Hematopoietic multipotent progenitor cell treated with erythropoietin and hydrocortisone succinate and interleukin-3 and kit ligand, for 15 days (in vitro differentiated cells): ENCODE measurements around the gene LRMDA.

Experiments used
- DNase-seq: peaks from one replicate; pipeline ENCODE4 v3.0.0-alpha.2; 2015; ENCODE audit warnings: low spot score

LRMDA gene

DNA sequence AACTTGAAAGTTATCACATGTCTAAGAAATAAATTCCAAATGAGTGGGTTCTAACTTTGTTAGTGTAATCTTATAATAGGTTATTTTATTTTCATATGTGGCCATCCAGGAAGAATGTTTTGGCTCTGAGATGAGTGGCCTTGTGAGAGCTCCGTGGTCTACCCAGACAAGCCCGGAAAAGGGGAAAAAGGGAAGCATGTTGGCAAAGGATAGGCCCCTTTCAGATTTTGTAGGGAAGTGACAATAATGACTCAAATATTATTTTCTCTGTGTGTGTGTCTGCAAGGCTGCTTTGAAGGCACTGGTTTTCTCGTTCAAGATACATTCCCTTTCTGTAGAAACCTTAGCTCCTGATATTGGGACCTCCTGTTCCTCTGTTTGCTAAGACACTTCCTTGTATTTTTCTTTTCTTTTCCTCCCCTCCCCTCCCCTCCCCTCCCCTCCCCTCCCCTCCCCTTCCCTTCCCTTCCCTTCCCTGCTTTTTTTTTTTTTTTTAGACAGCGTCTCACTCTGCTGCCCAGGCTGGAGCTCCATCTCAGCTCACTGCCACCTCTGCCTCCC lies 240.8 kb downstream of the LRMDA start:
- DNase-seq: no peak

DNA sequence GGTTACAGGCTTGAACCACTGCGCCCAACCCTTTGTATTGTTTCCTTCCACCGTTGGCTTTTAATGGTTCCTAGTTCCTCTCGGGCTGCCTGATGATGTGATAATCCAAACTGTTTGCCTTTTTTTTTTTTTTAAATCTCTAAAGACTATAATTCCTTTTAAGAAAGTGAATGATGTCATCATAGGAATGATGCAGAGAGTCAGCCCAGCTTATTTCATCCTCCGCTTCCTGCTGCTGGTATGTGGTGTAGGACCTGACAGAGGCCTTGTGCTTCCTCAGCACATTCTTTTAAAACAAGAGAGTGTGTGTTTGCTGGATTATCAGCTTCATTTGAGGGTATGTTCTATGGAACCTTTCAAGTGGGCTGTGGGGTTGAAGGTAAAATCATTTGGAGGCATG lies 241.4 kb downstream of the LRMDA start:
- DNase-seq: no peak

GRCh38 chr10:75677541-75677940 lies 246.1 kb downstream of the LRMDA start:
- DNase-seq: no peak

DNA sequence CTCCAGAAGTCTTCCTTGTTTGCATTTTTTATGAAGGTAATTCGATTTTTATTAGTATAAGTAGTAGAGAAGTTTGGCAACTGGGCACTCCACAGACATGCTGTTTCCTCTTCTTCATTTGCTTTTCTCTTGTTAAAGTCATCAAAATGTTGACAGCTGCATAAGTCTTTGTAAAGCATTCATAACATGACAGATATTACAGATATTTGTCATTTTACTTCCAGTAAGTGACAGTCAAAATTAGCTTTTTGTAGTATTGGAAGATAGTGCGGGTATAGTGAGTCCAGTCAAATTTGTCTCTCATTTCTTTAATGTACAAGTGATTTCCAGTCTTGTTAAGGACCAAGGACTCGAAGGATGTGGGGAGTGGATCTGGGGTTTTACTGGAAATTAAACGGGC lies 247.1 kb downstream of the LRMDA start:
- no peak for DNase-seq

DNA sequence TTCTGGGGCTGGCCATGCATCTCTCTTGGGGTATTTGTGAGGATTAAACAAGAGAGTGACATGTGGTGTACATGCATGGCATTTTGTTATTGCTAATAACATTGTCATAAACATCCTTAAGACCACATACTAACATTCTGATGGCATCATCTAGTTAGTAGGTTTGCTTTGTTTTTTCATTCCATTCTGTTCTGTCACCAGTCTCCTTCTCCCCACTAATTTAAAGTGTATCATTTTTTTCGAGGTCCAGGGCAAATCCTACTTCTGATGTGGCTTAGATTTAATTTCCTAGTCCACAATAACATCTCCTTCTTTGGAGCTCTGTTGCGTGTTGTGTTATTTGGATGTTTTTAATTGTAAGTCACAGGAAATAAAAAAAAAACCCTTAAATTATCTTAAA lies 248.1 kb downstream of the LRMDA start:
- DNase-seq: no peak

GRCh38 chr10:75681334-75681733 lies 249.9 kb downstream of the LRMDA start:
- DNase-seq: no peak

- DNase-seq: no peak
Observed at GRCh38 chr10:75682649-75683557, 251.5 kb downstream of the LRMDA start.

DNA sequence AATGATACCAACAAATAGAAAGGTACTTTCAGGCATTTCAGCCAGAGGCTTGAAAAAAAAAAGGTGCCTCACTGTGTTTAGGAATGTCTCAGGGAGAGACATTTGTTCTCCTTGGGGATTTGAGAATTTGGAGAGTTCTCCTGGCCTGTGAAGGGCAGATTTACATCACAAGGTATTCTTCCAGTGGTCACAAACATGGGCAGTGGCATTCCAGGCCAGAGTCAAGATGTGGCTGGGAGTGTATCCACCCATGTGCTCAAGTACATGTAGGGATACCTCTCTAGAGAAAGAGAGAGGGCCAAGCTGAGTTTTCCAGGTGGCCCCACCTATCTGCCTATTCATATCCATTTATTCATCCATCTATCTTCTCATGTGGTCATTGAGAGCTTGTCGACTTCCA lies 253.8 kb downstream of the LRMDA start:
- DNase-seq: no peak

- no peak for DNase-seq
Observed at GRCh38 chr10:75688506-75689300, 257.3 kb downstream of the LRMDA start.

DNA sequence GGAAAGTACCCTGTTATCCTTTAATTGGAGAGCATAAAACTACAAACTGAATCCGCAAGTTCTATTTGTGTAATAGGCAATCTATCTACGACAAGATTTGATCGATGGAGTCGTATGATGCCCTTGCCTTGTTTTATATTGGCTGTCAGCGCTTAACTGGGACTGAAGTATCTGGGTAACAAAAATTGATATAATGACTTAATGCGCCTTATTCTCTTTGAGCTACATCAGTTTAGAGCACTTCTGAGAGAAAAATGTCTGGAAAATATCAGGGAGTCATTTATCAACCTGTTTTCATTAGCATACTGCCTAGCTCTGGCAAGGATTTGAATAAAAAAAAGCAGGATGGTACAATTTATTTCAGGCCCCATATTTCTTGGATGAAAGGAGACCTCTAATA lies 262.1 kb downstream of the LRMDA start:
- no peak for DNase-seq

DNA sequence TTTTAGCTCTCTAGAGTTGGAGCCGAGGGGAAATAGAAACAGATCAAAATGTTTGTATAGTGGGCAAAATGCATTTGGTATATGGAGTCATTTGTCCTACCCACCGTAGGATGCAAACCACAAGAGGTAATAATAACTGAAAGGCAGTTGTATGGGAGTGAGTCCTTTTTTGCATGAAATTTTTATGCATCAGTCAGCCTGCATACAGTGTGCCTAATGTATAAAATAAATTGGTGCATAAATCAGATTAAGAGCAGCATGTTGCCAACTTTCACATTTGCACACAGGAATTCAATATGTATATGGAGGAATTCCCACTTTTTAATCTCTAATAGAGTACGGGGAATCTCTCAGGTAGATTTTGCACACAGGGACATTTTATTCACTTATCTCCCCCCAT lies 262.8 kb downstream of the LRMDA start:
- no peak for DNase-seq

- no peak for DNase-seq
Observed at GRCh38 chr10:75694790-75695189, 263.4 kb downstream of the LRMDA start.

GRCh38 chr10:75695994-75696393 lies 264.6 kb downstream of the LRMDA start:
- DNase-seq: no peak

DNA sequence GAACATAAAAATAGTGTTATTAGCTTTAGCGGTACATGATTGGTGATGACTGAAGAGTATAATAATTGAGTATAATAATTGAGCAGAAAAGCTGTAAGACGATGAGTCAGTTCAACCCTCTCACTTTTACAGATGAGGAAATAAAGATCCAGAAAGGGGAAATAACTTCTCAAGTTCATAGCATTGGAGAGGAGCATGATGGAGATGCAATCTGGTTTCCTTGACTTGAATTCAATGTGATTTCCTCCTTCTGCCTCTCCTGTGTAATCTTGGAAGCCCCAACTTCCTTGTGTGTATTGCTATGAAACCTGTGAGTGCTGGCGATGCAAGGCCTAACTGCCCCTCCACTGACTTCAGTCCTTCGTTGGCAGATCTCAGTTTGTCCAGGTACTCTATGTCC lies 265.1 kb downstream of the LRMDA start:
- no peak for DNase-seq

- no peak for DNase-seq
Observed at GRCh38 chr10:75703191-75703854, 271.9 kb downstream of the LRMDA start.

DNA sequence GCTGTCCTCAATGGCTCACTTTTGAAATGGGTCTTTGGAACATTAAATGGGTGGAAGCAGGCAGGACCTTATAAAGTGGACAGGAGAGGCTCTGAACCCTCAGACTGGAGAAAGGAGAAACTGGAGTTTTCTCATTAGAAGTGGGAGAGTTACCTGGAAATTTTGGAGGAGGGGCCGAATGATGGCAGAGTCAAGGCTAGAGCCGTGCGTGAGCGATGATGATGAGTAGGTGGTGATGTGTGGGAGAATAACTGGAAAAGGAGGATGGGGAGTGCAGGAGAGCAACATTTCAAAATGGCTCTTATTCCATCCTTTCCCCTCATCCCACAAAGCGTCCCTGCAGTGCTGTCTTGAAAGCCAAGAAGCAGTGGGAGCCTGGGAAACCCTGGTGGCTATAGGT lies 274.0 kb downstream of the LRMDA start:
- no peak for DNase-seq

DNA sequence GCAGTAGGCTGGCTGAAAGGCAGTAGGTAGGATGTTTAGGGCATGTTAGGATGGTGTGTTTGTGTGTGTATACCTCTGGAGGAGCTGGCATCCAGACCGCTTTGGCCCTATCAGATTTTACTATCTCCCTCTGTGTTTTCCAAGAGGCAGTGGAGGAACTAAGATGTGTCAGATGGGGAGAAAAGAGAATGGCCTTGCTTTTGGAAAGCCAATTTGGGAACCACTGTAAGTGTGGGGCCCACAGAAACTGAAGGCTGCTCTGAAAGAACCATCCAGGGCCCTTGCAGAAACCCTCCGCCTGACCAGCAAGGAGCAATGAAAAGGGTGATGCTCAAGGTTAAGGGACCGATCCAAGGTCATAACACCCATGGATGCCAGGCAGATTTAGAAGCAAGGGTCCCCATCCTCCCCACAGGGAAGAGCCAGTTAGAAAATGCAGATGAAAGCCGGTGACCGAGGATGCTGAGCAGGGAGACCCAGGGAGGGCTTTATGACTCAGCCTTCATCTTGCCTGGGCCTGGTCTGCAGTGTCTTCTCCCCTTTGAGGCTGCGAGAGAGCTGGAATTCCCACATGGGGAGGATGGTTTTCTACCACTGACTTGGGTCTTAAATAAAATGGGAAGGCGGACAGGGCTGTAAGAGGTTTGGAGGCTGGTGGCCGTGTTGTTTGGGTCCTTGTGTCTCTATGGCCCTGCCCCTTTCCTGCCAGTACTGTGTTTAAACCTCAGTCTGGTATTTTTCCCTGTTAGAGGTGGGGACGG lies 275.8 kb downstream of the LRMDA start:
- no peak for DNase-seq

DNA sequence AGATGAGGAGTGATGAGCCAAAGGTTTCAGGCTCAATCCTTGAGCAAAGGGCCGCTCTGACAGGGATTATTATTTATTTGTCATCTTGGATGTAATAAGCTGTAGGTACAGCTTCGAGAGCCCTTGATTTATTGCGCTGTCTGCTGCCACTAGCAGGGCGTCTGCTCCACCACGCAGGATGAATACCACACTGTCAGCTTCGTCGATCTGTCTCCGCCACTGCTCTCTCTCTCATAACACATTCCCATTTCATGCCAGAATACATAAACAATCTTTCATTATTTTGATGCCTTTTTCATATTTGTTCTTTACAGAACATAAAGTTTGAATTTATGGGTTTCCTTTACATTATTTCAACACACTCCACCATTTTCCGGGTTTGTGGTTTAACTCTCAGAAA lies 276.6 kb downstream of the LRMDA start:
- no peak for DNase-seq

DNA sequence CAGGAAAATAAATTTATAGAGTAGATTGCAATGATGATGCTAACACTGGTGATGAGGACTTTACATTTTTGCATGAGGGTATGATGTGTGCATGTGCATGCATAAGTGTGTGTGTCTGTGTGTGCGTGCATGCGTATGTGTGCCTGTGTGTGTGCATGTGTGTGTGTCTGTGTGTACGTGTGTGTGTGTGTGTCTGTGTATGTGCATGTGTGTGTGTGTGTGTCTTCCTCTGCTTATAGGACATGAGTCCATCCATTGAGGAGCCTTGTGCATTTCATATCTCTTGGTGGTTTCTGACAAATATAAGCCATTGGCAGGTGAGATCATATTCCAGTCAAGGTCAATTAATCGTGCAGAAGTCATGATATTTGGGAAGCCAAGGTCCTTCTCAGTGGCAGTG lies 277.8 kb downstream of the LRMDA start:
- no peak for DNase-seq

DNA sequence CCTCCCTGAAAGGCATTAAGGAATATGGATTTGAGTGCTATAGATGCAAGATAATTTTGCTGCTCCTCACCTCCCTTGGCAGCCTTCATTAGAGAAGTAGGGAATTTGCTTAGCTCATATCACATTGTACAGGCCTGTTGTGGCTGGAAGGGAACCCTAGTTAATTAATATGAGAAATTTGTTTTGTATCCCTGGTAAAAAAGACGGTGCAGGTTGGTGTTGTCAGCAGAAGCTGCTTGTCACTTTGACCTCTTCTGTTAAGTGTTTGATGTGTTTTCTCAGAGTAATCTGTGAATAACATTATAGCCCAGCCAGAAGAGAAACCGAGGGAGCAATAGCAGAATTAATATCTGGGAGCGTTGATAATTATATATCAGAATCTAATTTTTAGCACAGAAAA lies 278.4 kb downstream of the LRMDA start:
- DNase-seq: no peak

DNA sequence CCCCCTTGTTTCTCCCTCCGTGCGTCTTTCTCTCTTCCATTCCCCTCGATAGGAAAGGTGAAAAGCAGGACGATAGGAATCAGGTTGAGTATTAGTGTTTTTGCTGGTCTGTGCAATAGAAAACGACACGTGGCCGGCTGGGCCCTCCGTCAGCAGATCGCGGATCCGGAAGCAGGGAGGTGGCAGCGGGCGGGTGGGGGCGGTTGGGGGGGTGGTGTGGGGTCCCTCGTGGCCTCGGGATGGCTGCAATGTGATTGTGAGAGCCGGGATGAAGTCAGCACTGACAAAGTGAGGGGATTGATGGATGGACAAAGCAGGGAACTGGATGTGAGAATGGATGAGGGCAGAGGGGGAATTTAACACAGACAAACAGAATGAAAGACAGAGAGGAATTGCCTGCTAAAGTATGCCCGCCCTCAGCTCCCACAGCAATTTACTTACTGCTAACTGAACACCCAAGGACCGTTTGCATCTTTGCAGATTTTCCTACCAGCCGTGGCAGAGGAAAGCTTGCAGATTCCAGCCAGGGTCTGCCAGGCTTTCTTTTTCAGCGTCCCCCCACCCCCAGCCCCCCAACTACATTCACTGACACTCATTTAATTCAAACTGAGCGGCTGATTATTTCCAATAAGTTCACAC lies 280.9 kb downstream of the LRMDA start:
- no peak for DNase-seq
